ENCODE results near the gene SLC9A8. TPM values are rescaled to one million over a fixed set of nuclear protein-coding genes. Genes with fewer than 3 reads are reported as not detected.
"Not testable (repeated sequence)": the region's sequence is repeated elsewhere in the genome, so short reads cannot be mapped to it uniquely, and the experiment has no call there.

Gene SLC9A8
- total RNA-seq, 1 donor from 2014 or later: 10.5 TPM

DNA sequence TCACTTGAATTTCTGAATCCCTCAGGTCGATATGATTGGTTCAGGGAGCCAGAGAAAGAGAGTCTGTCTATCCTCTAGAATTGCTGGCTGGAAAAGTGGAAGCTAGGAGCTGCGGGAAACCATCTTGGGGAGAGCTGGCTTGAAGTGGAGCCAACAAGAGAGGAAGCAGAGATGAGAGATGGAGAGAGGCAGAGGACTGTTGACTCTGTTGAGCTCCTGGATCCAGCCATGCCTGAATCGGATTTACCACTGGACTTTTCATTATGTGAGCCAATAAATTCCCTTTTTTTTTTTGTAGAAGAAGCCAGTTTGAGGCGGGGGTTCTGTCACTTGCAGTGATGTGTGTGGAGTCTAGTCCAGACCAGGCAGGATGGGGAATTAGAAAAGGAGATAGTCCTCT is 13.9 kb upstream of the SLC9A8 start:
- no peaks in the 10 kb centered on the region for H3K36me3 Mint-ChIP-seq (ENCODE audit: low read depth, unreplicated experiment)
- no peaks in the 10 kb centered on the region for H3K9me3 Mint-ChIP-seq (ENCODE audit: unreplicated experiment)
- H3K27me3 Mint-ChIP-seq (ENCODE audit: unreplicated experiment): peaks cover 3% of the 10 kb centered on the region
- peaks cover 8% of the 10 kb centered on the region for H3K4me1 Mint-ChIP-seq (ENCODE audit: unreplicated experiment)
- DNase-seq (ENCODE audit: low spot score): no peak
- no peak overlapping the region for H3K4me3 Mint-ChIP-seq (ENCODE audit: unreplicated experiment)
- H3K27ac Mint-ChIP-seq (ENCODE audit: unreplicated experiment): no peak overlapping the region
- TF ChIP-seq, protein P1, sequence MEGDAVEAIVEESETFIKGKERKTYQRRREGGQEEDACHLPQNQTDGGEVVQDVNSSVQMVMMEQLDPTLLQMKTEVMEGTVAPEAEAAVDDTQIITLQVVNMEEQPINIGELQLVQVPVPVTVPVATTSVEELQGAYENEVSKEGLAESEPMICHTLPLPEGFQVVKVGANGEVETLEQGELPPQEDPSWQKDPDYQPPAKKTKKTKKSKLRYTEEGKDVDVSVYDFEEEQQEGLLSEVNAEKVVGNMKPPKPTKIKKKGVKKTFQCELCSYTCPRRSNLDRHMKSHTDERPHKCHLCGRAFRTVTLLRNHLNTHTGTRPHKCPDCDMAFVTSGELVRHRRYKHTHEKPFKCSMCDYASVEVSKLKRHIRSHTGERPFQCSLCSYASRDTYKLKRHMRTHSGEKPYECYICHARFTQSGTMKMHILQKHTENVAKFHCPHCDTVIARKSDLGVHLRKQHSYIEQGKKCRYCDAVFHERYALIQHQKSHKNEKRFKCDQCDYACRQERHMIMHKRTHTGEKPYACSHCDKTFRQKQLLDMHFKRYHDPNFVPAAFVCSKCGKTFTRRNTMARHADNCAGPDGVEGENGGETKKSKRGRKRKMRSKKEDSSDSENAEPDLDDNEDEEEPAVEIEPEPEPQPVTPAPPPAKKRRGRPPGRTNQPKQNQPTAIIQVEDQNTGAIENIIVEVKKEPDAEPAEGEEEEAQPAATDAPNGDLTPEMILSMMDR (IDR thresholded peaks at IDR 0.05; ENCODE audit: unreplicated experiment): no peak

DNA sequence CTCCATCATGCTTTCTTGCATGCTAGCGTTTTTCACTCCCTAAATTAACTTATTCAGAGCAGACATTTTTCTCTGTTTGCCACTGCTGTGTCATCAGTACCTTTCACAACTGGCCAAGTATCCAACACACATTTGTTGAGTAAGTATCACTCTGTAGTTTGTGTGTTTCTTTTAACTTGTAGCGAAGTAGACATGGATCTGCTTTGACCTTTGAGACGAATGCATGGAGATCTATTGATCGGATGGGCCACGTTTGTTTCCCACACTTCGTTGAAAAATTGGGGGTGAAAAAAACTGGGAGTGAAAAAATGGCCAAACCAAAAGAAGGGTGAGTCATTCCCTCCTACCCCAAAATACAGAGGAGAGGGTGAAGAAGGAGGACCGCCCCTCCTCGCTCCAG is 12.9 kb upstream of the SLC9A8 start:
- H3K27me3 Mint-ChIP-seq (ENCODE audit: unreplicated experiment): peaks cover 3% of the 10 kb centered on the region
- no peaks in the 10 kb centered on the region for H3K36me3 Mint-ChIP-seq (ENCODE audit: low read depth, unreplicated experiment)
- no peak overlapping the region for H3K27ac Mint-ChIP-seq (ENCODE audit: unreplicated experiment)
- no peaks in the 10 kb centered on the region for H3K9me3 Mint-ChIP-seq (ENCODE audit: unreplicated experiment)
- TF ChIP-seq, protein P1 (IDR thresholded peaks at IDR 0.05; ENCODE audit: unreplicated experiment): no peak
- peaks cover 6% of the 10 kb centered on the region for H3K4me1 Mint-ChIP-seq (ENCODE audit: unreplicated experiment)
- no peak for DNase-seq (ENCODE audit: low spot score)
- H3K4me3 Mint-ChIP-seq (ENCODE audit: unreplicated experiment): no peak overlapping the region

DNA sequence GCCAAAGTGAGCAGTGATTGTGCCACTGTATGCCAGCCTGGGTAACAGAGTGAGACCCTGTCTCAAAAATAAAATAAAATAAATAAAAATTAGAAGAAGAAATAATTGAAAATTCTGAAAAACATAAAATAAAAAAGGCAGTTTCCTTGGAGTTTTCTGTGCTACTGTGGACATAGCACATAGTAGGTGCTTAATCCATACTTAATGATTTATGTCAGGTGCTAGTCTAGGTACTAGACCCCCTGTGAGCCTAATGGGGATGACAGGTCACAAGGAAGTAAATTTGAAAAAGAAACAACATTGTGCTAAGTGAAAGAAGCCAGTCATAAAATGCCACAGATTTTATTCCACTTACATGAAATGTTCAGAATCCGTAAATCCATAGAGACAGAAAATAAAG is 9.2 kb upstream of the SLC9A8 start:
- no peaks in the 10 kb centered on the region for H3K4me1 Mint-ChIP-seq (ENCODE audit: unreplicated experiment)
- H3K27me3 Mint-ChIP-seq (ENCODE audit: unreplicated experiment): no peaks in the 10 kb centered on the region
- H3K4me3 Mint-ChIP-seq (ENCODE audit: unreplicated experiment): no peak overlapping the region
- H3K9me3 Mint-ChIP-seq (ENCODE audit: unreplicated experiment): no peaks in the 10 kb centered on the region
- no peak overlapping the region for H3K27ac Mint-ChIP-seq (ENCODE audit: unreplicated experiment)
- no peak for DNase-seq (ENCODE audit: low spot score)
- TF ChIP-seq, protein P1 (IDR thresholded peaks at IDR 0.05; ENCODE audit: unreplicated experiment): no peak
- H3K36me3 Mint-ChIP-seq (ENCODE audit: low read depth, unreplicated experiment): no peaks in the 10 kb centered on the region

DNA sequence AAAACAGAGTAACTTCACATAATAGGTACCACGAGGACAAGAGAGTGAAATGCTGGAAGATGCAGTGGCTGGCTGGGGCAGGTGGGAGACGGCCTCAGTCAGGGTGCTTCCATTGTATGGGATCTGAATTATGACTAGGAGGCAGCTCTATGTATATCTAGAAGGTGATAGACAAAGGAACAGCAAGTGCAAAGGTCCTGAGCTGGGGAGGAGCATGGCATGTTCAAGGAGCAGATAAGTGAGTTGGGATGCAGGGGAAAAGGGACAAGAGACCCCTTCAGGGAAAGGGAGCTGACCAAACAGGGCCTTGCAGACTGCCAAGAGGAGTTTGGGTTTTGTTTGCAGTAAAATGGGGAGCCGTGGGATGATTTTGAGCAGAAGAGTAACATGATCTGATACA is 8.3 kb upstream of the SLC9A8 start:
- no peaks in the 10 kb centered on the region for H3K9me3 Mint-ChIP-seq (ENCODE audit: unreplicated experiment)
- no peaks in the 10 kb centered on the region for H3K27me3 Mint-ChIP-seq (ENCODE audit: unreplicated experiment)
- no peaks in the 10 kb centered on the region for H3K36me3 Mint-ChIP-seq (ENCODE audit: low read depth, unreplicated experiment)
- no peak for DNase-seq (ENCODE audit: low spot score)
- H3K4me3 Mint-ChIP-seq (ENCODE audit: unreplicated experiment): no peak overlapping the region
- H3K27ac Mint-ChIP-seq (ENCODE audit: unreplicated experiment): no peak overlapping the region
- TF ChIP-seq, protein P1 (IDR thresholded peaks at IDR 0.05; ENCODE audit: unreplicated experiment): no peak
- H3K4me1 Mint-ChIP-seq (ENCODE audit: unreplicated experiment): no peaks in the 10 kb centered on the region

DNA sequence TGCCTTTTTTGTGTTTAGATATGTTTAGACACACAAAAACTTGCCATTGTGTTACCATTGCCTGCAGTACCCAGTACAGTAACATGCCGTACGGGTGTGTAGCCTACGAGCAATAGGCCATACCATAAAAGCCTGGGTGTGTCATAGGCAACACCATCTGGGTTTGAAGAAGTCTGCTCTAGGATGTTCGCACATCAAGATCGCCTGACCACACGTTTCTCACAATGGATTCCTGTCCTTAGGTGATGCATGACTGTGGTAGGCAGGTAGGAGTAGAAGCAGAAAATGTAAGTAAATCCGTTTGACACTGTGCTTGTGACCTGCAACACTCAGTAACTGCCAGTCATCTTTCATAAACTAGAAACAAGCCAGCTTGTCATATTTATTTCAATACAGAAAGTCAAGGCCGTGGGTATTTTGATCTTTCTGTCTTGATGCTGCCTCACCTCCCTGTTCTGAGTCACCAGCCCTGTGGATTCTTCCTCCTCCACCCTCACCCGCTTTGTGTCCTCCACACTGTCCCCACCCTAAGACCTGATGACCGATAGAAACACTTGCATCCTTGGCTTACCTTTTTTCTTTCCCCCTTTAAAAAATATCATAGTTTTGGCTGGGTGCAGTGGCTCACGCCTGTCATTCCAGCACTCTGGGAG is 7.3 kb upstream of the SLC9A8 start:
- not testable (repeated sequence) for H3K9me3 Mint-ChIP-seq (ENCODE audit: unreplicated experiment)

More for the DNA sequence above, 7.3 kb upstream of the SLC9A8 start:
- not testable (repeated sequence) for H3K4me3 Mint-ChIP-seq (ENCODE audit: unreplicated experiment); H3K27me3 Mint-ChIP-seq (ENCODE audit: unreplicated experiment); H3K36me3 Mint-ChIP-seq (ENCODE audit: low read depth, unreplicated experiment); H3K27ac Mint-ChIP-seq (ENCODE audit: unreplicated experiment); H3K4me1 Mint-ChIP-seq (ENCODE audit: unreplicated experiment); DNase-seq (ENCODE audit: low spot score)
